Measurements from ENCODE around the gene MVB12B.

- no peak for TF ChIP-seq CTCF (IDR thresholded peaks at IDR 0.05; ENCODE audit: low read depth, low read length)
- TF ChIP-seq EZH2phosphoT487 (IDR thresholded peaks at IDR 0.05; ENCODE audit: low read depth) = no peak
Measured at GRCh38 chr9:126329476-126330275, 3.0 kb downstream of the MVB12B start.

All from OCI-LY3 (cell line).